Stimulated activated naive CD8-positive, alpha-beta T cell treated with anti-CD3 and anti-CD28 coated beads, Interleukin-15, amount 100 ng/mL, for 72 hours (primary cell): ENCODE results near the gene UBTD1.
"Not testable (repeated sequence)": the region's sequence is repeated elsewhere in the genome, so short reads cannot be mapped to it uniquely, and the experiment has no call there.

Source experiments
- ATAC-seq: fragments of 150-1000 bp; cut with Tn5 transposase; 2 replicates; pipeline ENCODE4 v1.10.0; 2021; ENCODE audit warnings: mild to moderate bottlenecking, moderate library complexity
- DNase-seq, 2 donors: peaks; one replicate each; pipeline ENCODE4 v3.0.0; 2021 to 2022
- H3K27ac Mint-ChIP-seq, 2 donors: one replicate each; pipeline ENCODE4 v1.8.0; 2022; ENCODE audit warnings: mild to moderate bottlenecking in 2 of 2, mixed read lengths in 2 of 2, moderate library complexity in 2 of 2
- H3K27me3 Mint-ChIP-seq: one replicate; pipeline ENCODE4 v1.8.0; 2022; ENCODE audit warnings: mixed read lengths
- H3K4me1 Mint-ChIP-seq: one replicate; pipeline ENCODE4 v1.8.0; 2022; ENCODE audit warnings: mild to moderate bottlenecking, mixed read lengths
- H3K4me3 Mint-ChIP-seq, 2 donors: one replicate each; pipeline ENCODE4 v1.8.0; 2022; ENCODE audit warnings: mild to moderate bottlenecking in 2 of 2, mixed read lengths in 2 of 2, moderate library complexity in 1 of 2
- H3K9me3 Mint-ChIP-seq, 2 donors: one replicate each; pipeline ENCODE4 v1.8.0; 2022; ENCODE audit warnings: mixed read lengths in 2 of 2

The UBTD1 gene

DNA sequence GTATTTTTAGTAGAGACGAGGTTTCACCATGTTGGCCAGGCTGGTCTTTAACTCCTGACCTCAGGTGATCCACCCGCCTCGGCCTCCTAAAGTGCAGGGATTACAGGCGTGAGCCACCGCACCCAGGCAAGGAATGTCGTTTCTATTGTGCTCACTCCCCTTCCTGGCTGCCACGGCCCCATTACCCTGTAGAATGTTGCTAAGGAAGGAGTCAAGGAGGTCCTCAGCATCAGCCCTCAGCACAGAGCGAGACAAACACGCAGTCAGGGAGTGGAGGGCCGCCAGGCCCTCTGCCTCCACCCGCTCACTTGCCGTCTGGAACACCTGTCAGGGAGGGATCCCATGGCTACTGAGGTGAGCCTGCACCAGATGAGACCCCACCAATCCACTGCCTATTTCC lies 29.9 kb upstream of the UBTD1 start:
- H3K9me3 Mint-ChIP-seq, ATAC-seq, H3K4me1 Mint-ChIP-seq, H3K27me3 Mint-ChIP-seq, DNase-seq, H3K4me3 Mint-ChIP-seq: not testable (repeated sequence)
- H3K27ac Mint-ChIP-seq, result peak overlapping the region; percentile 25 to 78

GRCh38 chr10:97474918-97475317 lies 23.8 kb upstream of the UBTD1 start:
- no peak for DNase-seq
- peak overlapping the region in 1 of 2 donors; percentile 21 for H3K27ac Mint-ChIP-seq
- no peaks in the 10 kb centered on the region for H3K9me3 Mint-ChIP-seq
- H3K4me3 Mint-ChIP-seq, result no peak overlapping the region
- H3K4me1 Mint-ChIP-seq, result no peaks in the 10 kb centered on the region
- no peaks in the 10 kb centered on the region for H3K27me3 Mint-ChIP-seq
- ATAC-seq, result no peak

GRCh38 chr10:97475936-97476594 lies 22.7 kb upstream of the UBTD1 start:
- Mint-ChIP-seq H3K27ac (peak overlapping the region in 1 of 2 donors; percentile 47), H3K9me3 (no peaks in the 10 kb centered on the region), H3K4me1 (no peaks in the 10 kb centered on the region), H3K4me3 (no peak overlapping the region), H3K27me3 (no peaks in the 10 kb centered on the region)
- no peak for ATAC-seq
- DNase-seq, result no peak

GRCh38 chr10:97479410-97479809 lies 19.3 kb upstream of the UBTD1 start:
- not testable (repeated sequence) for H3K27ac Mint-ChIP-seq, H3K4me3 Mint-ChIP-seq, H3K27me3 Mint-ChIP-seq, ATAC-seq, DNase-seq, H3K9me3 Mint-ChIP-seq, H3K4me1 Mint-ChIP-seq

GRCh38 chr10:97479939-97480338 lies 18.8 kb upstream of the UBTD1 start:
- DNase-seq, result no peak
- no peak for ATAC-seq
- Mint-ChIP-seq H3K4me3 (no peak overlapping the region), H3K9me3 (no peaks in the 10 kb centered on the region), H3K4me1 (no peaks in the 10 kb centered on the region), H3K27ac (peak overlapping the region in 1 of 2 donors; percentile 80), H3K27me3 (no peaks in the 10 kb centered on the region)

DNA sequence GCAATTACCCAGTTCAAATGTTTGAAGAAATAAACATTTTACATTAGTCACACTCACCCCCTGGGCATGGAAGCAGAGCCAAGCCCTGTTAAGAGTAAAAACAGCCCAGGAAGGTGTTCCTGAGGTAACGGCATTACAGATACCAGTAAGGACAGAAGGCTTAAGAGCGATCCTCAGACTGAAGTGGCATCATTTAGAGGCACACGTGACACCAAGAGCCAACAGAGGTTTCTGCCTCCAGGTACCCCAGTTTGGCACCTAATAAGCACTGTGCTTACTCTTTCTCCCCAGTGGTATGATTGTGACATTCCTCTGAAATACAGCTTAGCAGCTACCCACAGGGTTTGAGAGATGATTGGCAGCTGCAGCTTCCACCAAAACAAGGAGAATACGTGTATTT lies 17.7 kb upstream of the UBTD1 start:
- no peak for ATAC-seq

GRCh38 chr10:97482381-97482780 lies 16.3 kb upstream of the UBTD1 start:
- H3K9me3 Mint-ChIP-seq, result no peaks in the 10 kb centered on the region
- no peaks in the 10 kb centered on the region for H3K27me3 Mint-ChIP-seq
- H3K4me3 Mint-ChIP-seq, result no peak overlapping the region
- DNase-seq (no peak), ATAC-seq (no peak)
- no peak overlapping the region for H3K27ac Mint-ChIP-seq
- peaks cover 8% of the 10 kb centered on the region for H3K4me1 Mint-ChIP-seq

More for the DNA sequence above, 17.7 kb upstream of the UBTD1 start:
- H3K4me3 Mint-ChIP-seq, result no peak overlapping the region
- H3K9me3 Mint-ChIP-seq, result no peaks in the 10 kb centered on the region
- no peak for DNase-seq
- H3K27me3 Mint-ChIP-seq, result no peaks in the 10 kb centered on the region
- H3K4me1 Mint-ChIP-seq, result peaks cover 5% of the 10 kb centered on the region
- H3K27ac Mint-ChIP-seq, result peak overlapping the region in 1 of 2 donors; percentile 77

GRCh38 chr10:97483506-97483905 lies 15.2 kb upstream of the UBTD1 start:
- Mint-ChIP-seq H3K27ac (no peak overlapping the region), H3K27me3 (no peaks in the 10 kb centered on the region), H3K4me3 (no peak overlapping the region), H3K9me3 (no peaks in the 10 kb centered on the region), H3K4me1 (peaks cover 11% of the 10 kb centered on the region)
- no peak for DNase-seq
- ATAC-seq, result no peak

DNA sequence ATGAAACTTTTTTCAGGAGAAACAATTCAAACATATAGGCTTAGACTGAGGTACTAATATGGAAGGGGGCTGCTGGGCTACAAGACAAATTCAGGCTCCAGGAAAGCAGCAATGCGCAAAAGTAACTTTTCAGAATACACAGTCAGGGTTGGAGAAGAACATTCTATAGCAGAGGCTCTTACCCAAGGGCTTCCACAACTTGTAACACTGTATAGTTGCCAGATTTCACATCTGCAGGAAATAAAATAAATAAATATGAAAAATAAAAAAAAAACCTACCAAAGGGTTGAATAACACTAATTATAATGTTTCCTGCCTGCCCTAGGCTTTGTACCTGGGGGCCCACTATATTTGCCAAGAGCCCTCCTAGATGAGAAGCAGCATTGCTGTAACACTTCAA lies 14.8 kb upstream of the UBTD1 start:
- Mint-ChIP-seq H3K4me1 (peaks cover 12% of the 10 kb centered on the region), H3K27me3 (no peaks in the 10 kb centered on the region), H3K27ac (no peak overlapping the region), H3K4me3 (no peak overlapping the region), H3K9me3 (no peaks in the 10 kb centered on the region)
- DNase-seq (no peak), ATAC-seq (no peak)

GRCh38 chr10:97485647-97486281 lies 13.0 kb upstream of the UBTD1 start:
- no peak for DNase-seq

GRCh38 chr10:97490592-97490991 lies 8.1 kb upstream of the UBTD1 start:
- DNase-seq, result no peak
- Mint-ChIP-seq H3K27me3 (no peaks in the 10 kb centered on the region), H3K9me3 (no peaks in the 10 kb centered on the region), H3K4me3 (no peak overlapping the region), H3K27ac (peak overlapping the region in 1 of 2 donors; percentile 73), H3K4me1 (peaks cover 55% of the 10 kb centered on the region)
- no peak for ATAC-seq

More at GRCh38 chr10:97485647-97486281, 13.0 kb upstream of the UBTD1 start:
- Mint-ChIP-seq H3K27me3 (no peaks in the 10 kb centered on the region), H3K9me3 (no peaks in the 10 kb centered on the region), H3K4me3 (no peak overlapping the region), H3K4me1 (peaks cover 29% of the 10 kb centered on the region), H3K27ac (no peak overlapping the region)
- no peak for ATAC-seq

- ATAC-seq (no peak), DNase-seq (no peak)
- H3K27me3 Mint-ChIP-seq, result no peaks in the 10 kb centered on the region
- H3K4me3 Mint-ChIP-seq, result no peak overlapping the region
- no peaks in the 10 kb centered on the region for H3K9me3 Mint-ChIP-seq
- peaks cover 64% of the 10 kb centered on the region for H3K4me1 Mint-ChIP-seq
- no peak overlapping the region for H3K27ac Mint-ChIP-seq
Observed at GRCh38 chr10:97494151-97494550, 4.6 kb upstream of the UBTD1 start.

- DNase-seq (no peak), ATAC-seq (no peak)
- H3K27me3 Mint-ChIP-seq, result peaks cover 5% of the 10 kb centered on the region
- H3K4me3 Mint-ChIP-seq, result peak overlapping the region; percentile 44 to 66
- peaks cover 58% of the 10 kb centered on the region for H3K4me1 Mint-ChIP-seq
- no peak overlapping the region for H3K27ac Mint-ChIP-seq
- no peaks in the 10 kb centered on the region for H3K9me3 Mint-ChIP-seq
Observed at GRCh38 chr10:97494863-97495506, 3.7 kb upstream of the UBTD1 start.

DNA sequence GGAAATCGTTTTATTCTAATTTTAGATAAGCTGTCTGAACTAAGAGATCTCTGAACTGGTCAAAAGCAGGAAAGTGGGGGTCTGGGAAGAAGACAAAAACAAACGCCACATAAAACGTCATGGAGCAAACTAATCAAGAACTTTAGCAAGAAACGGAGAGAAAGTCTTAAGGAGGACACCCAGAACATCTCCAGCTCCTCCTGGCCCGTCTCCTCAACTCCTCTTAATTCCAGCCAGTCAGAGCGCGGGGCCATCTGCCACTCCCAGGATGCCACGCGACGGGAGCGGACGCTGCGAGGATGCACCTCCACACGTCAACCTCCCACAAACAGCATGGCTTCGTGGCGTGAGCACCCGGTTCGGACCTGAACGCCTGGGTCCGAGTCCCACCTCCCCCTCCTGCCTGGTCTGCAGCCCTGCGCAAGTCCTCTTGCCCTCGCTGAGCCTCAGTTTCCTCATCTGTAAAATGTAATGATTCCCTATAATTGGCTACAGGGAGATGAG lies 1.1 kb upstream of the UBTD1 start:
- Mint-ChIP-seq H3K9me3 (no peaks in the 10 kb centered on the region), H3K4me1 (peaks cover 38% of the 10 kb centered on the region), H3K4me3 (peak overlapping the region; percentile 93 to 96), H3K27me3 (peaks cover 28% of the 10 kb centered on the region), H3K27ac (peak overlapping the region; percentile 97 to 99)
- ATAC-seq (peak; percentile 56), DNase-seq (peak; percentile 68 to 83)

DNA sequence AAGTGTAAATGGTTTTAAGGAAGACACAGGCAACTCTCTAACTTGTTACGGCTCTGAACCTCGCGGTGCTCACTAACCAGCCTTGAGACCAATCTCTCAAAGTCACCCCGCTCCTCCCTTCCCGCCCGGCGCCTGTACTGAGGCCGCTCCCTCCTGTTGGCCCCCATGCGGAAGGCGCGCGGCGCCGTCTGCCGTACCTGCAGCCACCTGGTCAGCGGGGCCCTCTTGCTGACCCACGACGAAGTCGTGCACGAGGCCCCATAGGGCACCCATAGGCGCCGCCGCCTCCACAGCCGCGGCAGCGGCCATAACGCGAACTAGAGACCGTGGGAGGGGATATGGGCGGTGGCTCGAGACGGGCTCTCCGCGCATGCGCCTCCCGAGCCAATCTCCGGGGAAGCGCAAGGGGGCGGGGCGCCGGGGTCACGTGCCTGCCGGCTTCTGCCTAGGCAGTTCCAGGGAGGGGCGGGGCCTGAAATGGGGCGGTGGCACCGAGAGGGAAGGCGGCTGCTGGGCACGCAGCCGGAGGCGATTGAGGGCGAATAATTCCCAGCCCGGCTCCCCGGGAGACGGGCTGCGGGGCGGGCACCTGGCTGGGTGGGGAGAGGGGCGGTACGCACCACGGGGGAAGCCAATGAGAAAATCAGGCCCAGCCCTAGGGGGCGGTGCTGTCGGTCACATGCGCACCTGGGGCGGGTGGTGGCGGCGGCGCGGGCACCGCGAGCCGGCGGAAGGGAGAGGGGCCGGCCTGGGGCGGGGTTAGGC lies 466 bp upstream of the UBTD1 start, which contains the start of gene MMS19:
MMS19 (minus strand) TSS at position 347 of the 765 bp plus-strand sequence; CDS start at position 309, 38 bp downstream.
- peak within 1 kb of the TSS; percentile 93 to 96 for H3K4me3 Mint-ChIP-seq
- peak; percentile 99 to 100 for DNase-seq
- peak within 1 kb of the TSS; percentile 97 to 99 for H3K27ac Mint-ChIP-seq
- ATAC-seq, result peak; percentile 92
- peaks cover 38% of the 10 kb centered on the region for H3K4me1 Mint-ChIP-seq
- peaks cover 28% of the 10 kb centered on the region for H3K27me3 Mint-ChIP-seq
- H3K9me3 Mint-ChIP-seq, result no peaks in the 10 kb centered on the region
